ENCODE data around the gene PRR35. TPM values are rescaled to one million over a fixed set of nuclear protein-coding genes. Genes with fewer than 3 reads are reported as not detected.
A peak's percentile ranks its signal among the peaks of the same experiment; 100 is the strongest.

Gene PRR35
- polyA plus RNA-seq, 1 donor from 2014 or later, result not detected

- Mint-ChIP-seq H3K4me1 (peaks cover 0 to 9% (median 9%) of the 10 kb centered on the region in 3 donors), H3K36me3 (no peaks in the 10 kb centered on the region), H3K9me3 (no peaks in the 10 kb centered on the region), H3K27me3 (no peaks in the 10 kb centered on the region), H3K4me3 (peak overlapping the region in 2 of 4 donors; percentile 17 to 43), H3K27ac (peak overlapping the region in 2 of 3 donors; percentile 48 to 86)
Measured at GRCh38 chr16:586047-586644, 26.0 kb downstream of the PRR35 start.

- Mint-ChIP-seq H3K4me3 (peak overlapping the region; percentile 63 to 98 (median 84)), H3K27me3 (no peaks in the 10 kb centered on the region), H3K9me3 (no peaks in the 10 kb centered on the region), H3K36me3 (no peaks in the 10 kb centered on the region), H3K4me1 (peaks cover 0 to 13% (median 11%) of the 10 kb centered on the region in 3 donors), H3K27ac (peak overlapping the region in 2 of 3 donors; percentile 72 to 90)
Measured at GRCh38 chr16:586645-587590, 26.7 kb downstream of the PRR35 start.

GRCh38 chr16:588639-588888 is 28.4 kb downstream of the PRR35 start:
- no peaks in the 10 kb centered on the region for H3K36me3 Mint-ChIP-seq
- H3K9me3 Mint-ChIP-seq, result no peaks in the 10 kb centered on the region

DNA sequence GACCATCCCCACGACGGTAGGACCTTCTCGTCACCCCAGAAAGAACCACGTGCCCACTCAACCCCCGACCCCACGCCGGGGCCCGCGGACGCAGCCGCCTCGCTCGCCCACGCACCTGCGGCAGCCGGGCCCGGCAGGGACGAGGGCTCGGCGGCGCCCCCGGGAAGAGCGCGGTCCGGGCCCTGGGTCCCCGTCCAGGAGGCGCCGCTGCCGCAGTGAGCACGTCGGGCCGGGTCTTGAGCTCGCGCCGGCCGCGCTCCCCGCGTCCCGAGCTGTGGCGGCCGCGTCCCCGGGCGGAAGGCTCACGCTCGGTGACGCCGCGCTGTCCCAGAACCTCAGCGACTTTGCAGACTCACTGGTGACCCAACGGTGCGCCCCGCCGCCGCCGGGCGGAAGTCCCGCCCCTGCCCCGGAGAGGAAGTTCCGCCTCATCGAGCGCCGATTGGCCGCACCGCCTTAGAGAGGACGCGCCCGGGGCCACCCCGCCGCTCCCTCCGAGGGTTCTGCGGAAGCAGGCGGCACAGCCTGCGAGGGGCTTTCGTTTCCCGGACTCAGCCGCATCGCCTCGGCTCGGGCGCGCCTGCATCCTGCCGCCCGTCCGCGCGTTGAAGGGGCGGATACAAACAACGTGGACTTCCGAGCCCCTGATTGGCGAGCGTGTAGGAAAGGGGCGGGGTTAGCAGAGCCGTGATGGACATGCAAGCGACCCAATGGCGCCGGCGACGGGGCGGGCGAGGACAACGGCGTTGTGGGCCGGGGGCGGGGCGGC is 28.9 kb downstream of the PRR35 start:
- no peaks in the 10 kb centered on the region for H3K27me3 Mint-ChIP-seq
- H3K4me1 Mint-ChIP-seq, result peaks cover 5 to 25% (median 16%) of the 10 kb centered on the region in 3 donors
- peak overlapping the region; percentile 90 to 99 (median 97) for H3K27ac Mint-ChIP-seq
- no peaks in the 10 kb centered on the region for H3K9me3 Mint-ChIP-seq
- peak overlapping the region; percentile 88 to 99 (median 97) for H3K4me3 Mint-ChIP-seq
- H3K36me3 Mint-ChIP-seq, result no peaks in the 10 kb centered on the region

More at GRCh38 chr16:588639-588888, 28.4 kb downstream of the PRR35 start:
- H3K4me3 Mint-ChIP-seq, result peak overlapping the region; percentile 88 to 98 (median 95)
- peaks cover 4 to 23% (median 14%) of the 10 kb centered on the region in 3 donors for H3K4me1 Mint-ChIP-seq
- H3K27ac Mint-ChIP-seq, result peak overlapping the region; percentile 90 to 98 (median 97)
- H3K27me3 Mint-ChIP-seq, result no peaks in the 10 kb centered on the region

DNA sequence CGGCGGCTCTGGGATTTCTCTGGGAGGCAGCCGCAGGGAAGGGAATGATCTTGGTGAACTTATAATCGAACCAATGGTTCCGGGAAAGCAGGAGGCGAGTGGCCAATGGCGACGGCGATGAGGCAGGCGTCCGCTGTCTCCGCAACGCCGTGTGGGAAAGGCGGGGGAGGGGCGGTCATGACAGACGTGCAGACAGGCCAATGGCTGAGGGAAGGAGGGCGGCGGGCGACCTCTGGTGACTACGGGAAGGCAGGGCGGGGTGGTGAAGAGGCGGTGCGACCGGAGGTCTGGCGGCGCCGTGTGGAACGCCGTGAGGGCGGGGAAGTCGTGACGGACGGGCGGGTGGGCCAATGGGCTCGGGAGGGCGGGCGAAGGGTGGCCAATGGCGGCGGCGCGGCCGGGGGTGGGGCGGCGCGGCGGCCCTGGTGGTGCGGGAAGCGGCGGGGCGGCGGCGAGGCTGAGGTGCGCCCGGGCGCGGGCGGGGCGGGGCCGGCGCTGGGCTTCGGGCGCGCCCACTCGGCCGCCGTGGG is 29.5 kb downstream of the PRR35 start, which contains the start of gene RAB40C:
Gene RAB40C (plus strand): TSS at position 409 of the 530 bp plus-strand sequence. CDS start 226 bp downstream, outside the sequence.
- Mint-ChIP-seq H3K36me3 (no peaks in the 10 kb centered on the region), H3K27ac (peak within 1 kb of the TSS; percentile 90 to 99 (median 97)), H3K27me3 (no peaks in the 10 kb centered on the region), H3K4me3 (peak within 1 kb of the TSS; percentile 88 to 99 (median 97)), H3K9me3 (no peaks in the 10 kb centered on the region), H3K4me1 (peaks cover 5 to 27% (median 16%) of the 10 kb centered on the region in 3 donors)

DNA sequence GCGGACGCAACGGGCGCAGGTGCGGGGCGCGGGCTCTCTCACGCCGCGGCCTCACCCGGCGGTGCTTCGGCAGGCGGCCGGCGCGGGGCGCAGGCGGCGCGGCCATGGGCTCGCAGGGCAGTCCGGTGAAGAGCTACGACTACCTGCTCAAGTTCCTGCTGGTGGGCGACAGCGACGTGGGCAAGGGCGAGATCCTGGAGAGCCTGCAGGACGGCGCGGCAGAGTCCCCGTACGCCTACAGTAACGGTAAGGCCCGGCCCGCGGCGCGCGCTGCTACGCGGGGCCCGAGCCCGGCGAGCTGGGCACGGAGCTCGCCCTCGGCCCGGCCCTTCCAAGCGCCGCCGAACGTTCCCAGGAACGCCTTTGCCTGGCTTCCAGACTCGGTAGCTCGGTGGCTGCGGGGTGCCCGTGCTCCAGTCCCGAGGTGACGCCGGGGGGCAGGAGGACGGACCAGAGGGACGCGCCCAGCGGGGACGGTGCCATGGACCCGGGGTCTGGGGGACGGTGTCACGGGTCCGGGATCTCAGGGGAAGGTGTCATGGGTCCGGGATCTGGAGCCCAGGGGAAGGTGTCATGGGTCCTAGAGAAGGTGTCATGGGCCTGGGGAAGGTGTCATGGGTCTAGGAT is 30.1 kb downstream of the PRR35 start:
- H3K4me3 Mint-ChIP-seq, result peak overlapping the region; percentile 78 to 94 (median 87)
- peaks cover 5 to 27% (median 17%) of the 10 kb centered on the region in 3 donors for H3K4me1 Mint-ChIP-seq
- peak overlapping the region; percentile 56 to 97 (median 81) for H3K27ac Mint-ChIP-seq
- no peaks in the 10 kb centered on the region for H3K9me3 Mint-ChIP-seq
- H3K27me3 Mint-ChIP-seq, result no peaks in the 10 kb centered on the region
- H3K36me3 Mint-ChIP-seq, result no peaks in the 10 kb centered on the region

DNA sequence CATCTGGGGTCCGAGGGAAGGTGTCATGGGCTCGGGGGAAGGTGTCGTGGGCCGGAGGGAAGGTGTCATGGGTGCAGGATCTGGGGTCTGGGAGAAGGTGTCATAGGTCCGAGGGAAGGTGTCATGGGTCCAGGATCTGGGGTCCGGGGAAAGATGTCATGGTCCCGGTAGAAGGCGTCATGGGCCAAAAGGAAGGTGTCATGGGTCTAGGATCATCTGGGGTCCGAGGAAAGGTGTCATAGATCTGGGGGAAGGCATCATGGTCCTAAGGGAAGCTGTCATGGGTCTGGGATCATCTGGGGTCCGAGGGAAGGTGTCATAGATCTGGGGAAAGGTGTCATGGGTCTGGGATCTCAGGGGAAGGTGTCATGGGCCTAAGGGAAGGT is 30.6 kb downstream of the PRR35 start:
- Mint-ChIP-seq H3K27me3 (no peaks in the 10 kb centered on the region), H3K4me1 (peaks cover 5 to 27% (median 17%) of the 10 kb centered on the region in 3 donors), H3K9me3 (no peaks in the 10 kb centered on the region), H3K27ac (peak overlapping the region; percentile 56 to 81 (median 72)), H3K4me3 (peak overlapping the region; percentile 78 to 94 (median 87)), H3K36me3 (no peaks in the 10 kb centered on the region)

DNA sequence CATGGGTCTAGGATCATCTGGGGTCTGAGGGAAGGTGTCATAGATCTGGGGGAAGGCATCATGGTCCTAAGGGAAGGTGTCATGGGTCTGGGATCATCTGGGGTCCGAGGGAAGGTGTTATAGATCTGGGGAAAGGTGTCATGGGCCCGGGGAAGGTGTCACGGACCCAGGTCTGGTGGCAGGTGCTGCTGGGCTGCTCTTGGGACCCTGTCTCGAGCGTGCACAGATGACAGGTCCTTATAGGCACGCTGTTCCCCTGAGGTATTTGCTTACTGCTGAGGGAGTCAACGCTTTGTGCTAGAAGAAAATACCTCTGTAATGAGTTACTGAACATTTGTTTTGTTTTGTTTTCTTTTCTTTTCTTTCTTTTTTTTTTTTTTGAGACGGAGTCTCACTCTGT is 31.0 kb downstream of the PRR35 start:
- no peaks in the 10 kb centered on the region for H3K9me3 Mint-ChIP-seq
- peak overlapping the region; percentile 78 to 94 (median 87) for H3K4me3 Mint-ChIP-seq
- H3K27me3 Mint-ChIP-seq, result no peaks in the 10 kb centered on the region
- H3K36me3 Mint-ChIP-seq, result no peaks in the 10 kb centered on the region
- H3K4me1 Mint-ChIP-seq, result peaks cover 5 to 29% (median 21%) of the 10 kb centered on the region in 3 donors
- peak overlapping the region in 1 of 3 donors; percentile 56 for H3K27ac Mint-ChIP-seq

DNA sequence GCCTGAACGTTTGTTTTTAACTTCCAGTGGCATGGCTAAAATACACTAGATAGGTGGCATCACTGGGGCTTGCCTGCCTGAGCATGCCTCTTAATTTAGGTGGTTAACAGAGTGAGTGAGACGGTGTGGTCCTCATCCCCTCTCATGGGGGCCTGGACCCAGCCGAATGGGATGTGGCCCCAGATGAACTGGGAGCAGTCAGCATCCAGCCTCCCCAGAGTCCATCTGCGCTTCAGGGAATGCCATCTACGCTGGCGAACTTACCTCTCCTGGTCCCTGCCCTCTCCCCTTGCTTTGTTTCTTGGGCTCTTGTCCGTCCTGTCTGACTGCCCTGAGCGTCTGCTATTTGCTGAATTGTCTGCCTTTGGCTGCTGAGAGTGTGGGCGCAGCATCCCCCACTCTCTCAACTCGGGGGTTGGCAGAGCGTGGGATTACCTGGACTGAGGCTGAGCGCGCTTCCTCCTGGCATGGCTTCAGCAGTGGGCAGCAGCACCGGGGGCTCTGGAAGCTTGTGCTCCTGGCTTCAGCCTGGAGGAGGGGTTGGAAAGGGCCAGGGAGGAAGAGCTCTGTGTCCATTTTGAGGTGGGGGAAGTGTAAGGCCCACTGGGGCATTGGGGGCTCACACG is 31.8 kb downstream of the PRR35 start:
- Mint-ChIP-seq H3K27me3 (no peaks in the 10 kb centered on the region), H3K9me3 (no peaks in the 10 kb centered on the region), H3K4me1 (peaks cover 5 to 29% (median 23%) of the 10 kb centered on the region in 3 donors), H3K27ac (peak overlapping the region in 1 of 3 donors; percentile 59), H3K4me3 (peak overlapping the region; percentile 38 to 90 (median 75)), H3K36me3 (no peaks in the 10 kb centered on the region)

DNA sequence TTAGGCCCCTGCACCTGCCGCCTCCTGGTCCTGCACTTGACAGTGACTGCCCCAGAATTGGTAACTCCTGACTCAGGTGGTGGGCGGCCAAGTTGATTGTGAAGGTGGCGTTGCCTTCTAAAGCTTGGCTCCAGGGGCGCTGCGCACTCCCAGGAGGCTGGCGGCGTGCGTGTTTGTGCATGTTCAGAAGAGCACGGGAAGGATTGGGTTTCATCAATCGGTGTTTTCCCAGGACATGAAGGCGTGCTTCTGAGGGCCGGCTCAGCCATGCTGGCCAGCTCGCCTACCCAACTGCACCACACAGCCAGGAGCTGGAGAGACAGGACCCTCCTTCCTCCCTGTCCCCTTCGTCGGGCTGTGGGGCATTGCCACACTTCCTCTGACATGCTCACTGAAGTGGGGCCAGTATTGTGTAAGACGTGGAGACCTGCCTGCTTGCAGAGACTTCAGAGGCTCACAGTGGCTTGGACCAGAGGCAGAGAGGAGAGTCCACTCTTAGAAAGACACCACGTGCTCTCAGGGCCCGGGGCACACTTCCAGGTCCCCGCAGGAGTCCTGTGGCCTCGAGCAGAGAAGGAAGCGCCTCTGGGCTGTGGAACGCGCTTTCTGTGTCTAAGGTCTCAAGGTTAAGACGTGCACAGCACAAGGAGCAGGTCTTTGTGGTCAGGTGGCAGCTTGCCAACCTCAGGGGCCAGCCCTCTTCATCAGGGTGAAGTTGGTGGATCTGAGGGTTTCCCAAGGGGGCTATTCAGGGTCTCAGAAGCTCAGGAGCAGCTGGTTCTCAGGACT is 32.5 kb downstream of the PRR35 start:
- H3K27ac Mint-ChIP-seq, result peak overlapping the region; percentile 39 to 75 (median 59)
- H3K4me1 Mint-ChIP-seq, result peaks cover 5 to 27% (median 23%) of the 10 kb centered on the region in 3 donors
- H3K27me3 Mint-ChIP-seq, result no peaks in the 10 kb centered on the region

GRCh38 chr16:593406-593805 is 33.2 kb downstream of the PRR35 start:
- Mint-ChIP-seq H3K9me3 (no peaks in the 10 kb centered on the region), H3K4me3 (peak overlapping the region in 2 of 4 donors; percentile 53 to 78), H3K27me3 (no peaks in the 10 kb centered on the region), H3K4me1 (peaks cover 5 to 27% (median 21%) of the 10 kb centered on the region in 3 donors), H3K27ac (peak overlapping the region in 2 of 3 donors; percentile 59 to 75), H3K36me3 (no peaks in the 10 kb centered on the region)

More for the DNA sequence above, 32.5 kb downstream of the PRR35 start:
- H3K4me3 Mint-ChIP-seq, result peak overlapping the region in 1 of 4 donors; percentile 78
- no peaks in the 10 kb centered on the region for H3K36me3 Mint-ChIP-seq
- H3K9me3 Mint-ChIP-seq, result no peaks in the 10 kb centered on the region

DNA sequence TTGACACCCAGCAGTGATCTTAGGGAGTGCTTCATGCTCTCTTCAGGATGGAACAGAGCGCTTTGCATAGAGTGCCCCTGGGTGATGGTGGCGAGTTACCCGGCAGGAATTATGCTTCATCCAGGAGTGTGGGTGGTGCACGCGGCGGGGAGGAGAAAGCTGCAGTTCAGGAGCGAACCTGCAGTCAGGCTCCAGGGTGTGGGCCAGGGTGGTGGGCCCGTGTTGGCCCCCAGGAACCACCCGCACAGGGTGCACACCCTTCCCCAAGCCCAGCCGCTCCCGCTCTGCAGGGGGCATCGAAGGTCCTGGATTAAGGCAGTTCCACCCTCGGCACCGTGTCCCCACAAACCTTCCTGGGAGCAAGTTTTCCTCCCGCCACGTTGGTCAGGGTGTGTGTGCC is 33.6 kb downstream of the PRR35 start:
- Mint-ChIP-seq H3K4me3 (peak overlapping the region in 2 of 4 donors; percentile 53 to 78), H3K36me3 (no peaks in the 10 kb centered on the region), H3K9me3 (no peaks in the 10 kb centered on the region), H3K4me1 (peaks cover 5 to 27% (median 19%) of the 10 kb centered on the region in 3 donors), H3K27me3 (no peaks in the 10 kb centered on the region), H3K27ac (peak overlapping the region in 2 of 3 donors; percentile 59 to 75)

- Mint-ChIP-seq H3K27ac (no peak overlapping the region), H3K27me3 (no peaks in the 10 kb centered on the region), H3K4me1 (peaks cover 5 to 27% (median 19%) of the 10 kb centered on the region in 3 donors), H3K9me3 (no peaks in the 10 kb centered on the region), H3K36me3 (no peaks in the 10 kb centered on the region), H3K4me3 (no peak overlapping the region)
Measured at GRCh38 chr16:595094-595528, 34.9 kb downstream of the PRR35 start.

All from IgD-negative memory B cell (primary cell).